Islet of Langerhans (tissue), 1 donor: ENCODE results near the gene HMGB4.

Source experiments
- FAIRE-seq: peaks from one replicate; lab custom pipeline; 2011; peaks lifted over from hg19 to GRCh38; lab: Jason Lieb, UNC

The HMGB4 gene

GRCh38 chr1:33863779-33864178 lies at the start of gene HMGB4:
Gene HMGB4, plus strand, starts transcription at chr1:33864079. Its CDS starts 113 bp downstream, at chr1:33864192.
- FAIRE-seq: no peak

- FAIRE-seq: no peak
Measured at GRCh38 chr1:33814166-33814565, 49.7 kb upstream of the HMGB4 start.

GRCh38 chr1:33815061-33815460 lies 48.8 kb upstream of the HMGB4 start:
- FAIRE-seq: no peak

- no peak for FAIRE-seq
Measured at GRCh38 chr1:33818071-33818470, 45.8 kb upstream of the HMGB4 start.

- FAIRE-seq: no peak
Measured at GRCh38 chr1:33819290-33819912, 44.5 kb upstream of the HMGB4 start.

- no peak for FAIRE-seq
Measured at GRCh38 chr1:33819913-33820311, 44.0 kb upstream of the HMGB4 start.

- FAIRE-seq: no peak
Measured at GRCh38 chr1:33820804-33821203, 43.1 kb upstream of the HMGB4 start.

GRCh38 chr1:33821291-33821690 lies 42.6 kb upstream of the HMGB4 start:
- FAIRE-seq: no peak

- no peak for FAIRE-seq
Measured at GRCh38 chr1:33822396-33822795, 41.5 kb upstream of the HMGB4 start.

GRCh38 chr1:33823401-33823800 lies 40.5 kb upstream of the HMGB4 start:
- no peak for FAIRE-seq

GRCh38 chr1:33823830-33824229 lies 40.0 kb upstream of the HMGB4 start:
- no peak for FAIRE-seq

GRCh38 chr1:33824321-33824720 lies 39.6 kb upstream of the HMGB4 start:
- no peak for FAIRE-seq

GRCh38 chr1:33824971-33825370 lies 38.9 kb upstream of the HMGB4 start:
- FAIRE-seq: no peak

GRCh38 chr1:33825506-33825905 lies 38.4 kb upstream of the HMGB4 start:
- FAIRE-seq: no peak

GRCh38 chr1:33826311-33826710 lies 37.6 kb upstream of the HMGB4 start:
- FAIRE-seq: no peak

GRCh38 chr1:33826711-33827110 lies 37.2 kb upstream of the HMGB4 start:
- no peak for FAIRE-seq

- FAIRE-seq: no peak
Measured at GRCh38 chr1:33828059-33828458, 35.8 kb upstream of the HMGB4 start.

- FAIRE-seq: no peak
Measured at GRCh38 chr1:33828654-33829053, 35.2 kb upstream of the HMGB4 start.

- FAIRE-seq: no peak
Measured at GRCh38 chr1:33836911-33837310, 27.0 kb upstream of the HMGB4 start.

GRCh38 chr1:33837635-33838034 lies 26.2 kb upstream of the HMGB4 start:
- FAIRE-seq: no peak

GRCh38 chr1:33841494-33841893 lies 22.4 kb upstream of the HMGB4 start:
- FAIRE-seq: no peak

GRCh38 chr1:33842348-33842747 lies 21.5 kb upstream of the HMGB4 start:
- no peak for FAIRE-seq

GRCh38 chr1:33844166-33844565 lies 19.7 kb upstream of the HMGB4 start:
- no peak for FAIRE-seq

- no peak for FAIRE-seq
Measured at GRCh38 chr1:33846861-33847260, 17.0 kb upstream of the HMGB4 start.
